ENCODE measurements around the gene SNX4. TPM values are rescaled to one million over a fixed set of nuclear protein-coding genes. Genes with fewer than 3 reads are reported as not detected.

Gene SNX4
- total and polyA plus RNA-seq, 2 donors (not counting 1 experiment from before 2014, with no cell fraction given), result 4.4 to 26.1 TPM

DNA sequence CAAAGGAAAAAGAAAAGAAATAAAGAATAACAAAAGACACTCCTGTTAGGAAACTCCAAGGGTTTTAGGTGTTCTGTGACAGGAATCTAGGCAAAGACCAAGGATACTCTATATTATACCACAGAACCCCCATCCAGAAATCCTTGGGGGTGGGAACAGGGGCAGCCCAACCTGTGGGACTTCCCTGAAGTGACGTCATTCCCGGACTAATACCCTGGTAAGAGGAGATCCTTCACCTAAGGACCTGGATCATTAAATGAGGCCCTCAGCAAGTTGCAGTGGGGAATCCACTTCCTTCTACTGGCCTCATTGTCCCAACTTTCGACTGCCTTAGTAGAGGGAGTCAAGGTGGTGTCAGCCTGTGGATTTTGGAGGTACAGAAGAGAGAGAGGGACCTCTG lies 103.8 kb downstream of the SNX4 start:
- intact Hi-C loops (cut with micrococcal nuclease), result no loop called here
- Histone ChIP-seq H3K36me3 (replicated peaks in 1 of 2; ENCODE audit: control extremely low read depth in 1 of 2, control insufficient read depth in 1 of 2, extremely low read depth in 1 of 2, insufficient read depth in 2 of 2, low read length in 1 of 2) (no peaks in the 10 kb centered on the region), H3K9me3 (ENCODE audit: control extremely low read depth in 1 of 3, control insufficient read depth in 2 of 3, insufficient read depth in 1 of 3, low read length in 2 of 3) (peaks cover 0 to 12% (median 0%) of the 10 kb centered on the region in 3 donors), H3K4me3 (ENCODE audit: control extremely low read depth in 1 of 5, extremely low read depth in 1 of 5, insufficient read depth in 1 of 5, low read depth in 2 of 5, low read length in 4 of 5) (no peak overlapping the region), H4K20me1 (ENCODE audit: control insufficient read depth, insufficient read depth, low read length, poor library complexity, severe bottlenecking) (no peaks in the 10 kb centered on the region), H3K4me1 (ENCODE audit: control insufficient read depth in 2 of 2, insufficient read depth in 2 of 2, low read length in 2 of 2) (no peaks in the 10 kb centered on the region), H3K27ac (ENCODE audit: low read length in 2 of 2) (no peak overlapping the region), H3K27me3 (replicated peaks in 1 of 4; ENCODE audit: control extremely low read depth in 1 of 4, control insufficient read depth in 3 of 4, insufficient read depth in 4 of 4, low read length in 3 of 4) (no peaks in the 10 kb centered on the region), H3K4me2 (replicated peaks; ENCODE audit: low read depth, low read length, poor library complexity, severe bottlenecking) (no peak overlapping the region), H3K79me2 (ENCODE audit: control insufficient read depth, insufficient read depth, low read length) (no peaks in the 10 kb centered on the region), H3K9ac (ENCODE audit: low read length) (no peak overlapping the region), H2AFZ (ENCODE audit: insufficient read depth, low read depth, low read length, poor library complexity, severe bottlenecking) (no peak overlapping the region)
- CTCF ChIA-PET, result no interaction called here
- 93% methylated on average over 2 of the region's 3 CpGs for WGBS (ENCODE audit: insufficient coverage)
- H3K4me1 Mint-ChIP-seq, result no peaks in the 10 kb centered on the region
- TF ChIP-seq, protein P1, sequence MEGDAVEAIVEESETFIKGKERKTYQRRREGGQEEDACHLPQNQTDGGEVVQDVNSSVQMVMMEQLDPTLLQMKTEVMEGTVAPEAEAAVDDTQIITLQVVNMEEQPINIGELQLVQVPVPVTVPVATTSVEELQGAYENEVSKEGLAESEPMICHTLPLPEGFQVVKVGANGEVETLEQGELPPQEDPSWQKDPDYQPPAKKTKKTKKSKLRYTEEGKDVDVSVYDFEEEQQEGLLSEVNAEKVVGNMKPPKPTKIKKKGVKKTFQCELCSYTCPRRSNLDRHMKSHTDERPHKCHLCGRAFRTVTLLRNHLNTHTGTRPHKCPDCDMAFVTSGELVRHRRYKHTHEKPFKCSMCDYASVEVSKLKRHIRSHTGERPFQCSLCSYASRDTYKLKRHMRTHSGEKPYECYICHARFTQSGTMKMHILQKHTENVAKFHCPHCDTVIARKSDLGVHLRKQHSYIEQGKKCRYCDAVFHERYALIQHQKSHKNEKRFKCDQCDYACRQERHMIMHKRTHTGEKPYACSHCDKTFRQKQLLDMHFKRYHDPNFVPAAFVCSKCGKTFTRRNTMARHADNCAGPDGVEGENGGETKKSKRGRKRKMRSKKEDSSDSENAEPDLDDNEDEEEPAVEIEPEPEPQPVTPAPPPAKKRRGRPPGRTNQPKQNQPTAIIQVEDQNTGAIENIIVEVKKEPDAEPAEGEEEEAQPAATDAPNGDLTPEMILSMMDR (IDR thresholded peaks at IDR 0.05), result no peak
- TF ChIP-seq EZH2 (IDR thresholded peaks at IDR 0.05; ENCODE audit: borderline replicate concordance, insufficient read depth, low read depth, low read length, poor library complexity, severe bottlenecking), result no peak
- H3K9me3 Mint-ChIP-seq (ENCODE audit: insufficient read depth), result no peaks in the 10 kb centered on the region
- POLR2A ChIA-PET, result no interaction called here
- H3K4me3 Mint-ChIP-seq, result no peak overlapping the region
- H3K27ac Mint-ChIP-seq, result no peak overlapping the region
- peaks cover 13% of the 10 kb centered on the region for H3K27me3 Mint-ChIP-seq
- ATAC-seq (ENCODE audit: low read depth) (no peak), DNase-seq (no peak)

GRCh38 chr3:125414669-125415068 lies 105.3 kb downstream of the SNX4 start:
- no peak overlapping the region for H3K4me3 ChIP-seq (ENCODE audit: control extremely low read depth in 1 of 5, extremely low read depth in 1 of 5, insufficient read depth in 1 of 5, low read depth in 2 of 5, low read length in 4 of 5)
- no peaks in the 10 kb centered on the region for H4K20me1 ChIP-seq (ENCODE audit: control insufficient read depth, insufficient read depth, low read length, poor library complexity, severe bottlenecking)
- H3K36me3 ChIP-seq (replicated peaks in 1 of 2; ENCODE audit: control extremely low read depth in 1 of 2, control insufficient read depth in 1 of 2, extremely low read depth in 1 of 2, insufficient read depth in 2 of 2, low read length in 1 of 2), result no peaks in the 10 kb centered on the region
- H3K9ac ChIP-seq (ENCODE audit: low read length), result no peak overlapping the region
- peaks cover 0 to 12% (median 1%) of the 10 kb centered on the region in 3 donors for H3K9me3 ChIP-seq (ENCODE audit: control extremely low read depth in 1 of 3, control insufficient read depth in 2 of 3, insufficient read depth in 1 of 3, low read length in 2 of 3)
- no peak for DNase-seq
- no peak overlapping the region for H3K27ac Mint-ChIP-seq
- no peak overlapping the region for H3K4me2 ChIP-seq (replicated peaks; ENCODE audit: low read depth, low read length, poor library complexity, severe bottlenecking)
- H3K4me3 Mint-ChIP-seq, result no peak overlapping the region
- no peaks in the 10 kb centered on the region for H3K9me3 Mint-ChIP-seq (ENCODE audit: insufficient read depth)
- no peaks in the 10 kb centered on the region for H3K27me3 ChIP-seq (replicated peaks in 1 of 4; ENCODE audit: control extremely low read depth in 1 of 4, control insufficient read depth in 3 of 4, insufficient read depth in 4 of 4, low read length in 3 of 4)
- CTCF ChIA-PET, result no interaction called here
- H3K4me1 ChIP-seq (ENCODE audit: control insufficient read depth in 2 of 2, insufficient read depth in 2 of 2, low read length in 2 of 2), result no peaks in the 10 kb centered on the region
- no peaks in the 10 kb centered on the region for H3K4me1 Mint-ChIP-seq
- no peaks in the 10 kb centered on the region for H3K79me2 ChIP-seq (ENCODE audit: control insufficient read depth, insufficient read depth, low read length)
- H3K27ac ChIP-seq (ENCODE audit: low read length in 2 of 2), result no peak overlapping the region
- no peak overlapping the region for H2AFZ ChIP-seq (ENCODE audit: insufficient read depth, low read depth, low read length, poor library complexity, severe bottlenecking)
- peaks cover 25% of the 10 kb centered on the region for H3K27me3 Mint-ChIP-seq
- WGBS (ENCODE audit: insufficient coverage), result 94% methylated on average over 6 of the region's 8 CpGs
- no peak for ATAC-seq (ENCODE audit: low read depth)
- intact Hi-C loops (cut with micrococcal nuclease), result no loop called here
- POLR2A ChIA-PET, result no interaction called here
- TF ChIP-seq EZH2 (IDR thresholded peaks at IDR 0.05; ENCODE audit: borderline replicate concordance, insufficient read depth, low read depth, low read length, poor library complexity, severe bottlenecking), result no peak
